Progenitor cell of endocrine pancreas (in vitro differentiated cells): ENCODE measurements around the gene FARSA. TPM values are rescaled to one million over a fixed set of nuclear protein-coding genes. Genes with fewer than 3 reads are reported as not detected.
A peak's percentile ranks its signal among the peaks of the same experiment; 100 is the strongest.
"Not testable (repeated sequence)": the region's sequence is repeated elsewhere in the genome, so short reads cannot be mapped to it uniquely, and the experiment has no call there.

Source experiments
- DNase-seq: peaks from one replicate; pipeline ENCODE4 v3.0.0; 2021; ENCODE audit warnings: low spot score; ENCODE audit not compliant: unreplicated experiment
- H3K27ac Mint-ChIP-seq: 2 replicates; pipeline ENCODE4 v1.8.0; 2021; ENCODE audit warnings: mild to moderate bottlenecking, moderate library complexity, mixed read lengths
- H3K27me3 Mint-ChIP-seq: 2 replicates; pipeline ENCODE4 v1.8.0; 2021; ENCODE audit warnings: mixed read lengths
- H3K36me3 Mint-ChIP-seq: 2 replicates; pipeline ENCODE4 v1.8.0; 2022; ENCODE audit warnings: mixed read lengths; ENCODE audit not compliant: insufficient read depth
- H3K4me1 Mint-ChIP-seq: 2 replicates; pipeline ENCODE4 v1.8.0; 2021; ENCODE audit warnings: low read depth, mixed read lengths
- H3K4me3 Mint-ChIP-seq: 2 replicates; pipeline ENCODE4 v1.8.0; 2021; ENCODE audit warnings: low read depth, mild to moderate bottlenecking, moderate library complexity, mixed read lengths
- H3K9me3 Mint-ChIP-seq: 2 replicates; pipeline ENCODE4 v1.8.0; 2021; ENCODE audit warnings: low read depth, mixed read lengths
- CTCF ChIP-seq: fragments of 200-600 bp; sonication (generic); IDR thresholded peaks from one replicate; pipeline ENCODE4 v1.5.0; 2021; ENCODE audit warnings: antibody characterized with exemption, mild to moderate bottlenecking; ENCODE audit not compliant: unreplicated experiment
- total RNA-seq: library from RNA; stranded (reverse); gene quantifications from 2 replicates; pipeline ENCODE4 v1.2.1, GENCODE V29; 2021

The FARSA gene
- total RNA-seq, 1 donor from 2014 or later, result 63.3 TPM

GRCh38 chr19:12956446-12957388 lies 23.2 kb upstream of the FARSA start, which contains the start of gene GADD45GIP1:
Gene GADD45GIP1 (minus strand): TSS chr19:12957223. CDS start chr19:12957212, 11 bp downstream.
- H3K4me3 Mint-ChIP-seq, result peak within 1 kb of the TSS; percentile 83
- peaks cover 9% of the 10 kb centered on the region for H3K36me3 Mint-ChIP-seq
- H3K27ac Mint-ChIP-seq, result peak within 1 kb of the TSS; percentile 92
- peaks cover 2% of the 10 kb centered on the region for H3K27me3 Mint-ChIP-seq
- no peak for TF ChIP-seq CTCF
- DNase-seq, result peak; percentile 59
- peaks cover 8% of the 10 kb centered on the region for H3K4me1 Mint-ChIP-seq
- no peaks in the 10 kb centered on the region for H3K9me3 Mint-ChIP-seq

DNA sequence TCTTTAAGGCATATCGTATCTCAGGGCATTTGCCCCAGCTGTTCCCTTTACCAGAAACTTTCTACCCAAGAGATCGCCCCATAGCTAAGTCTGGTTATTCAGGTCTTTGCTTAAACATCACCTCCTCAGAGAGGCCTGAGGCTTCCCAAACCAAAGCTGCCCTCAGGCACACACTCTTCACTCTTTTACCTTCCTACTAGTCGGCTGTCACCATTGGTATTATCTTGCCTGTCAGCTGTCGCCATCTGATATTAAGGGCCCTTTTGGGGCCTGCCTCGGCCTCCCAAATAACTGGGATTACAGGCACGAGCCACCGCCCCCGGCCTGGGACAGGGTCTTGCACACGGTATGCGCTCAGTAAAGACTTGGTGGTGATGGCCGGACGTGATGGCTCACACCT lies 22.5 kb upstream of the FARSA start:
- no peaks in the 10 kb centered on the region for H3K9me3 Mint-ChIP-seq
- H3K4me1 Mint-ChIP-seq, result peaks cover 8% of the 10 kb centered on the region
- TF ChIP-seq CTCF, result no peak
- peak overlapping the region; percentile 92 for H3K27ac Mint-ChIP-seq
- H3K27me3 Mint-ChIP-seq, result peaks cover 2% of the 10 kb centered on the region
- DNase-seq, result no peak
- peak overlapping the region; percentile 83 for H3K4me3 Mint-ChIP-seq
- peaks cover 14% of the 10 kb centered on the region for H3K36me3 Mint-ChIP-seq

GRCh38 chr19:12955575-12955974 lies 22.1 kb upstream of the FARSA start:
- DNase-seq, H3K27me3 Mint-ChIP-seq, H3K4me1 Mint-ChIP-seq, H3K9me3 Mint-ChIP-seq: not testable (repeated sequence)
- peak overlapping the region; percentile 83 for H3K4me3 Mint-ChIP-seq
- H3K36me3 Mint-ChIP-seq, result peaks cover 14% of the 10 kb centered on the region
- H3K27ac Mint-ChIP-seq, result peak overlapping the region; percentile 92

DNA sequence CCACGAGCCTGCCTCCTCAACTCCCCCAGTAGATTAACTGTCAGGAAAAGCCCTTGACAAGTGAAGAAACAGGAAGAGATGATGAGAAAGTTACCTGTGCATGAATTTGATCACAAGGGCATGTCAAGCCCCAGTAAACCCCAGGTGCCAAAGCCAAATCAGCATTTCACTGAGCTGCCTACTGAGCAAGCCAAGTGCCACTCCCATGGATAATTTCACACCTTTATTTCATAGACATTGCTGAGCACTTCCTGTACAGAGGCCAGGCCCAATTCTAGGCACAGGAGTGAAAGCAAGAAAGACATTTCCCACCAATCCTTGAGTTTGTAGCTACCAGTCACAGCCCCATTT lies 21.1 kb upstream of the FARSA start:
- Mint-ChIP-seq H3K36me3 (peaks cover 20% of the 10 kb centered on the region), H3K4me3 (peak overlapping the region; percentile 34), H3K4me1 (peaks cover 8% of the 10 kb centered on the region), H3K9me3 (no peaks in the 10 kb centered on the region), H3K27me3 (no peaks in the 10 kb centered on the region), H3K27ac (peak overlapping the region; percentile 13)
- DNase-seq, result no peak
- no peak for TF ChIP-seq CTCF

GRCh38 chr19:12953799-12954611 lies 20.5 kb upstream of the FARSA start:
- no peak for TF ChIP-seq CTCF
- DNase-seq, result no peak
- Mint-ChIP-seq H3K36me3 (peaks cover 22% of the 10 kb centered on the region), H3K27me3 (no peaks in the 10 kb centered on the region), H3K4me1 (peaks cover 8% of the 10 kb centered on the region), H3K4me3 (peak overlapping the region; percentile 34), H3K9me3 (no peaks in the 10 kb centered on the region), H3K27ac (no peak overlapping the region)
